ENCODE measurements around the gene KIF19. TPM values are rescaled to one million over a fixed set of nuclear protein-coding genes. Genes with fewer than 3 reads are reported as not detected.

Gene KIF19
- total RNA-seq, 1 donor from 2014 or later, result not detected

GRCh38 chr17:74389084-74389753 is 63.2 kb downstream of the KIF19 start:
- Mint-ChIP-seq H3K4me1 (peaks cover 20% of the 10 kb centered on the region), H3K27me3 (ENCODE audit: low read depth) (peaks cover 5% of the 10 kb centered on the region), H3K9me3 (no peaks in the 10 kb centered on the region), H3K36me3 (no peaks in the 10 kb centered on the region), H3K27ac (no peak overlapping the region), H3K4me3 (no peak overlapping the region)
- no peak for TF ChIP-seq CTCF (IDR thresholded peaks at IDR 0.05; ENCODE audit: unreplicated experiment)
- DNase-seq (ENCODE audit: low spot score in 2 of 2, unreplicated experiment in 2 of 2), result no peak

- peaks cover 20% of the 10 kb centered on the region for H3K4me1 Mint-ChIP-seq
- no peaks in the 10 kb centered on the region for H3K27me3 Mint-ChIP-seq (ENCODE audit: low read depth)
- no peak for TF ChIP-seq CTCF (IDR thresholded peaks at IDR 0.05; ENCODE audit: unreplicated experiment)
- DNase-seq (ENCODE audit: low spot score in 2 of 2, unreplicated experiment in 2 of 2), result no peak
- H3K4me3 Mint-ChIP-seq, result no peak overlapping the region
- H3K9me3 Mint-ChIP-seq, result no peaks in the 10 kb centered on the region
- H3K27ac Mint-ChIP-seq, result no peak overlapping the region
- no peaks in the 10 kb centered on the region for H3K36me3 Mint-ChIP-seq
These were observed 64.1 kb downstream of the KIF19 start for GRCh38 chr17:74389937-74390679.

GRCh38 chr17:74390680-74391653 is 64.9 kb downstream of the KIF19 start:
- Mint-ChIP-seq H3K9me3 (no peaks in the 10 kb centered on the region), H3K27me3 (ENCODE audit: low read depth) (no peaks in the 10 kb centered on the region), H3K27ac (peak overlapping the region; percentile 83), H3K4me3 (no peak overlapping the region), H3K36me3 (no peaks in the 10 kb centered on the region), H3K4me1 (peaks cover 20% of the 10 kb centered on the region)
- TF ChIP-seq CTCF (IDR thresholded peaks at IDR 0.05; ENCODE audit: unreplicated experiment), result no peak
- DNase-seq (ENCODE audit: low spot score in 2 of 2, unreplicated experiment in 2 of 2), result no peak

GRCh38 chr17:74391771-74392170 is 65.7 kb downstream of the KIF19 start:
- no peaks in the 10 kb centered on the region for H3K36me3 Mint-ChIP-seq

More at GRCh38 chr17:74391771-74392170, 65.7 kb downstream of the KIF19 start:
- H3K9me3 Mint-ChIP-seq, result no peaks in the 10 kb centered on the region
- H3K27ac Mint-ChIP-seq, result no peak overlapping the region
- DNase-seq (ENCODE audit: low spot score in 2 of 2, unreplicated experiment in 2 of 2), result no peak
- peaks cover 20% of the 10 kb centered on the region for H3K4me1 Mint-ChIP-seq
- H3K27me3 Mint-ChIP-seq (ENCODE audit: low read depth), result no peaks in the 10 kb centered on the region
- H3K4me3 Mint-ChIP-seq, result no peak overlapping the region
- no peak for TF ChIP-seq CTCF (IDR thresholded peaks at IDR 0.05; ENCODE audit: unreplicated experiment)
